OCI-LY7 (cell line): ENCODE results near the gene DPYSL5. TPM values are rescaled to one million over a fixed set of nuclear protein-coding genes. Genes with fewer than 3 reads are reported as not detected.

Experiments used
- BruUV-seq: library from RNA; stranded (reverse); fragments of 400-500 nt; replicated peaks from 2 replicates; lab custom pipeline; 2021; lab: Mats Ljungman, UMichigan
- CTCF ChIA-PET: fragments of 300-600 bp; sonication (Branson Sonifier 250); formaldehyde crosslinking; loops from one replicate; lab custom pipeline; 2022; ENCODE audit warnings: antibody characterized with exemption; ENCODE audit not compliant: unreplicated experiment; lab: Charles Lee
- POLR2A ChIA-PET: fragments of 300-600 bp; sonication (Branson Sonifier 250); formaldehyde crosslinking; loops from one replicate; lab custom pipeline; 2022; ENCODE audit warnings: antibody characterized with exemption; lab: Charles Lee
- DNase-seq: peaks from one replicate; pipeline ENCODE4 v3.0.0-alpha.2; 2015; ENCODE audit warnings: low spot score
- H2AFZ ChIP-seq: fragments of 200-600 bp; sonication (generic), shearing (Covaris generic); 2 replicates; pipeline ENCODE4 v1.6.1; 2014; ENCODE audit warnings: mild to moderate bottlenecking, antibody characterized with exemption, low read length, moderate library complexity
- H3K27ac ChIP-seq: fragments of 200-600 bp; sonication (generic); 2 replicates; pipeline ENCODE4 v1.5.1; 2014; ENCODE audit warnings: mixed run types, low read depth, mild to moderate bottlenecking, moderate library complexity, low read length, inconsistent platforms; ENCODE audit not compliant: poor library complexity, severe bottlenecking
- H3K36me3 ChIP-seq: fragments of 200-600 bp; sonication (generic); 2 replicates; pipeline ENCODE4 v1.6.1; 2014; ENCODE audit warnings: mild to moderate bottlenecking, antibody characterized with exemption, low read length, moderate library complexity, mixed read lengths; ENCODE audit not compliant: insufficient read depth
- H3K4me1 ChIP-seq: fragments of 200-600 bp; sonication (generic); 2 replicates; pipeline ENCODE4 v1.5.1; 2014; ENCODE audit warnings: mild to moderate bottlenecking, low read length; ENCODE audit not compliant: insufficient read depth, poor library complexity, severe bottlenecking
- H3K4me2 ChIP-seq: fragments of 200-600 bp; sonication (generic); 2 replicates; pipeline ENCODE4 v1.6.1; 2014; ENCODE audit warnings: mild to moderate bottlenecking, low read length
- H3K4me3 ChIP-seq: fragments of 200-600 bp; sonication (generic); 2 replicates; pipeline ENCODE4 v1.5.1; 2014; ENCODE audit warnings: mild to moderate bottlenecking, low read depth, low read length; ENCODE audit not compliant: poor library complexity, severe bottlenecking
- H3K79me2 ChIP-seq: fragments of 200-600 bp; sonication (generic); 2 replicates; pipeline ENCODE4 v1.6.1; 2016; ENCODE audit warnings: low read depth, mild to moderate bottlenecking, low read length, moderate library complexity, mixed read lengths; ENCODE audit not compliant: insufficient read depth
- H3K9me2 ChIP-seq: fragments of 200-600 bp; sonication (generic); 2 replicates; pipeline ENCODE4 v1.6.1; 2016; ENCODE audit warnings: mild to moderate bottlenecking, low read length, mixed read lengths; ENCODE audit not compliant: insufficient read depth
- H3K9me3 ChIP-seq: fragments of 200-600 bp; sonication (generic); 2 replicates; pipeline ENCODE4 v1.6.1; 2014; ENCODE audit warnings: mild to moderate bottlenecking, mixed run types, low read length, mixed read lengths
- H4K20me1 ChIP-seq: fragments of 200-600 bp; sonication (generic); 2 replicates; pipeline ENCODE4 v1.6.1; 2014; ENCODE audit warnings: mild to moderate bottlenecking, antibody characterized with exemption, low read length, moderate library complexity, mixed read lengths; ENCODE audit not compliant: insufficient read depth
- EZH2phosphoT487 ChIP-seq: fragments of 200-600 bp; sonication (generic); IDR thresholded peaks from 2 replicates; pipeline ENCODE4 v1.6.1; 2018; ENCODE audit warnings: low read depth, borderline replicate concordance, mild to moderate bottlenecking, mixed run types, antibody characterized with exemption, low read length, moderate library complexity, mixed read lengths
- intact Hi-C: fragments of 100-400 bp; cut with micrococcal nuclease; formaldehyde crosslinking; loops from one replicate; pipeline ENCODE4 v1.10.0; 2022; ENCODE audit not compliant: unreplicated experiment
- total RNA-seq, 2 experiments: library from RNA; depleted of rRNA in 1 of 2; stranded (reverse); fragments of >200 nt in 1 of 2; shearing (Covaris generic) in 1 of 2; gene quantifications; 2 replicates each; pipeline ENCODE4 v1.2.3, GENCODE V29; 2014 to 2022
- TF ChIP-seq, protein P1 (sequence below): fragments of 200-600 bp; sonication (generic); conservative IDR thresholded peaks from 2 replicates; pipeline ENCODE4 v1.5.1; 2014; ENCODE audit warnings: mild to moderate bottlenecking, antibody characterized with exemption, low read length, moderate library complexity, mixed read lengths

Gene DPYSL5
- total RNA-seq, 2 experiments from 2014 or later = not detected

DNA sequence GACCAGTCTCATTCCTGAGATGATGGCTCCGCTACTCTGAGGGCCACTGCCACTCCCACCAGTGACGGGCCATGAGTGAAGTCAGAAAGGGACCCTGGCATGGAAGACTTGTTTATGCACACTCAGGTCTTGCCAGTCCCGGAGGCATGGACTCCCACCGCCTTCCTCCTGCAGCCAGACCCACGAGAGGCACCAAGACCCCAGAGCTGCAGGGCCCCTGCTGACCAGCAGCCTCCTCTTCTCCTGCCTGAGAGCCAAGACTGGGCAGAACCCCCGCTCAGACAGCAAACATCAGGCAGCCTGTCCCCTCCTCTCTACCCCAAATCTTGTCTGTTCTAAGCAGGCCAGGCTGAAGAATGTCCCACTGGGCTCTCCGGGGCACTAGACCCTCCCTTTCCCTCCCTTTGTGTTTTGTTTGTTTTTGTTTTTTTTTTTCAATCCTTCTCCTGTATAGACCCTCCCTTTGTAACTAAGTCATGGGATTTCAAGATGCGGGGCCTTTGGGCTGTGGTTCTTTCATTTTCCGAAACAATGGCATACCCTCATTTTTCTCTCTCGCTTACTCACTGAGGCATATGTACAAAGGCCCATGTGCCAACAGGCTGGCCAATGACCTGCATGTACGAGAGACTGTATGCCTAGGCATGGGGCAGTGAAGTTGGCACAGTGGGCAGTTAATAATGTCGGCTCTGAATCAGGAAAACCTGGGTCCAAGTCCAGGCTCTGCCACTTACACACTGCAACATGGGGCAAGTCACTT lies 98.2 kb downstream of the DPYSL5 start:
- CTCF ChIA-PET = no interaction called here

GRCh38 chr2:26946841-26947784 lies 99.2 kb downstream of the DPYSL5 start:
- ChIA-PET POLR2A (interaction anchor here (0.6 kb wide), 1 partner anchor 31 kb away, joined by 3 read pairs; no protein-coding TSS in a partner anchor), CTCF (no interaction called here)
- Histone ChIP-seq H3K9me3 (no peaks in the 10 kb centered on the region), H3K79me2 (no peaks in the 10 kb centered on the region), H3K9me2 (no peaks in the 10 kb centered on the region), H3K4me2 (no peak overlapping the region), H3K4me1 (no peaks in the 10 kb centered on the region), H3K27ac (no peak overlapping the region), H2AFZ (no peak overlapping the region), H4K20me1 (no peaks in the 10 kb centered on the region), H3K36me3 (no peaks in the 10 kb centered on the region), H3K4me3 (no peak overlapping the region)
- intact Hi-C loops = no loop called here
- BruUV-seq = no TSS peak
- DNase-seq = no peak
- no peak for TF ChIP-seq EZH2phosphoT487

More for the DNA sequence above, 98.2 kb downstream of the DPYSL5 start:
- Histone ChIP-seq H3K9me3 (no peaks in the 10 kb centered on the region), H3K4me1 (no peaks in the 10 kb centered on the region), H3K4me3 (no peak overlapping the region), H3K79me2 (no peaks in the 10 kb centered on the region), H4K20me1 (no peaks in the 10 kb centered on the region), H3K4me2 (no peak overlapping the region), H3K27ac (no peak overlapping the region), H3K36me3 (no peaks in the 10 kb centered on the region), H2AFZ (no peak overlapping the region), H3K9me2 (no peaks in the 10 kb centered on the region)
- no TSS peak for BruUV-seq
- POLR2A ChIA-PET = no interaction called here
- no peak for DNase-seq
- TF ChIP-seq, protein P1, sequence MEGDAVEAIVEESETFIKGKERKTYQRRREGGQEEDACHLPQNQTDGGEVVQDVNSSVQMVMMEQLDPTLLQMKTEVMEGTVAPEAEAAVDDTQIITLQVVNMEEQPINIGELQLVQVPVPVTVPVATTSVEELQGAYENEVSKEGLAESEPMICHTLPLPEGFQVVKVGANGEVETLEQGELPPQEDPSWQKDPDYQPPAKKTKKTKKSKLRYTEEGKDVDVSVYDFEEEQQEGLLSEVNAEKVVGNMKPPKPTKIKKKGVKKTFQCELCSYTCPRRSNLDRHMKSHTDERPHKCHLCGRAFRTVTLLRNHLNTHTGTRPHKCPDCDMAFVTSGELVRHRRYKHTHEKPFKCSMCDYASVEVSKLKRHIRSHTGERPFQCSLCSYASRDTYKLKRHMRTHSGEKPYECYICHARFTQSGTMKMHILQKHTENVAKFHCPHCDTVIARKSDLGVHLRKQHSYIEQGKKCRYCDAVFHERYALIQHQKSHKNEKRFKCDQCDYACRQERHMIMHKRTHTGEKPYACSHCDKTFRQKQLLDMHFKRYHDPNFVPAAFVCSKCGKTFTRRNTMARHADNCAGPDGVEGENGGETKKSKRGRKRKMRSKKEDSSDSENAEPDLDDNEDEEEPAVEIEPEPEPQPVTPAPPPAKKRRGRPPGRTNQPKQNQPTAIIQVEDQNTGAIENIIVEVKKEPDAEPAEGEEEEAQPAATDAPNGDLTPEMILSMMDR = no peak
- no peak for TF ChIP-seq EZH2phosphoT487
- intact Hi-C loops = no loop called here

GRCh38 chr2:26948800-26949199 lies 100.9 kb downstream of the DPYSL5 start:
- no peak overlapping the region for H2AFZ ChIP-seq
- H3K4me3 ChIP-seq = no peak overlapping the region
- CTCF ChIA-PET = no interaction called here
- no peaks in the 10 kb centered on the region for H3K79me2 ChIP-seq
- no TSS peak for BruUV-seq
- H3K4me1 ChIP-seq = no peaks in the 10 kb centered on the region
- no peak overlapping the region for H3K4me2 ChIP-seq
- TF ChIP-seq EZH2phosphoT487 = no peak
- TF ChIP-seq, protein P1 = no peak
- DNase-seq = no peak
- H4K20me1 ChIP-seq = no peaks in the 10 kb centered on the region
- POLR2A ChIA-PET = no interaction called here
- no peak overlapping the region for H3K27ac ChIP-seq
- no peaks in the 10 kb centered on the region for H3K36me3 ChIP-seq
- no peaks in the 10 kb centered on the region for H3K9me3 ChIP-seq
- intact Hi-C loops = no loop called here
- H3K9me2 ChIP-seq = no peaks in the 10 kb centered on the region
